GM19397 (cell line): ENCODE data around the gene VPS16.
A peak's percentile ranks its signal among the peaks of the same experiment; 100 is the strongest.

Experiments used
- ATAC-seq: cut with Tn5 transposase; IDR thresholded peaks from one replicate; pipeline ENCODE4 v1.9.1; 2021; ENCODE audit warnings: mild to moderate bottlenecking, moderate library complexity; ENCODE audit not compliant: unreplicated experiment

Gene VPS16

GRCh38 chr20:2834401-2835110 lies 6.0 kb upstream of the VPS16 start:
- no peak for ATAC-seq

- ATAC-seq = no peak
Observed at GRCh38 chr20:2835331-2835796, 5.2 kb upstream of the VPS16 start.

GRCh38 chr20:2836035-2836434 lies 4.5 kb upstream of the VPS16 start:
- no peak for ATAC-seq

- no peak for ATAC-seq
Observed at GRCh38 chr20:2837221-2837960, 3.2 kb upstream of the VPS16 start.

- ATAC-seq = no peak
Observed at GRCh38 chr20:2838170-2838797, 2.3 kb upstream of the VPS16 start.

GRCh38 chr20:2838847-2839671 lies 1.5 kb upstream of the VPS16 start:
- no peak for ATAC-seq

- ATAC-seq = no peak
Observed at GRCh38 chr20:2839732-2840137, 810 bp upstream of the VPS16 start.

- peak; percentile 27 for ATAC-seq
Observed at GRCh38 chr20:2840967-2841531, 504 bp downstream of the VPS16 start.

- ATAC-seq = no peak
Observed at GRCh38 chr20:2845607-2846006, 5.1 kb downstream of the VPS16 start.

- ATAC-seq = no peak
Observed at GRCh38 chr20:2846698-2847097, 6.2 kb downstream of the VPS16 start.

- no peak for ATAC-seq
Observed at GRCh38 chr20:2847802-2848201, 7.3 kb downstream of the VPS16 start.

- ATAC-seq = no peak
Observed at GRCh38 chr20:2849529-2849928, 9.0 kb downstream of the VPS16 start.

GRCh38 chr20:2851086-2851485 lies 10.5 kb downstream of the VPS16 start:
- no peak for ATAC-seq

GRCh38 chr20:2858591-2858990 lies 18.0 kb downstream of the VPS16 start:
- no peak for ATAC-seq

- ATAC-seq = no peak
Observed at GRCh38 chr20:2859330-2860121, 19.0 kb downstream of the VPS16 start.

GRCh38 chr20:2864626-2865025 lies 24.1 kb downstream of the VPS16 start:
- no peak for ATAC-seq

- ATAC-seq = no peak
Observed at GRCh38 chr20:2865101-2865500, 24.6 kb downstream of the VPS16 start.

- ATAC-seq = no peak
Observed at GRCh38 chr20:2865630-2866029, 25.1 kb downstream of the VPS16 start.

- no peak for ATAC-seq
Observed at GRCh38 chr20:2866236-2866635, 25.7 kb downstream of the VPS16 start.
